Tibial nerve (tissue), 4 donors: ENCODE measurements around the gene SLBP. TPM values are rescaled to one million over a fixed set of nuclear protein-coding genes. Genes with fewer than 3 reads are reported as not detected.

Source experiments
- DNase-seq, 2 donors: peaks; one replicate each; pipeline ENCODE4 v3.0.0-alpha.2; 2019; ENCODE audit warnings: low spot score in 2 of 2
- H3K27ac ChIP-seq, 4 donors: fragments of 200-600 bp; sonication (generic) in 3 of 4; one replicate each; pipeline ENCODE4 v1.5.1; 2017 to 2019; ENCODE audit warnings: mild to moderate bottlenecking in 1 of 4
- H3K27me3 ChIP-seq, 2 donors: fragments of 200-600 bp; sonication (generic) in 1 of 2; one replicate each; pipeline versions ENCODE4 v1.5.1 to v1.6.0; 2017 to 2019
- H3K36me3 ChIP-seq, 3 donors: fragments of 200-600 bp; sonication (generic); one replicate each; pipeline ENCODE4 v1.5.1; 2018 to 2019
- H3K4me1 ChIP-seq, 4 donors: fragments of 200-600 bp; sonication (generic) in 3 of 4; one replicate each; pipeline ENCODE4 v1.5.1; 2017 to 2019
- H3K4me3 ChIP-seq, 4 donors: fragments of 200-600 bp; sonication (generic) in 3 of 4; one replicate each; pipeline ENCODE4 v1.5.1; 2017 to 2019; ENCODE audit warnings: mild to moderate bottlenecking in 1 of 4, moderate library complexity in 1 of 4
- H3K9me3 ChIP-seq, 4 donors: fragments of 200-600 bp; sonication (generic) in 3 of 4; one replicate each; pipeline ENCODE4 v1.5.1; 2017 to 2019
- EP300 ChIP-seq, 2 donors: sonication (generic); formaldehyde crosslinking; IDR thresholded peaks; one replicate each; pipeline ENCODE4 v1.6.1; 2017; ENCODE audit warnings: antibody characterized with exemption in 2 of 2, mild to moderate bottlenecking in 1 of 2
- POLR2A ChIP-seq, 2 donors: fragments of 450-650 bp; IDR thresholded peaks; one replicate each; pipeline ENCODE4 v1.6.1; 2017; ENCODE audit warnings: antibody characterized with exemption in 2 of 2, mild to moderate bottlenecking in 2 of 2, moderate library complexity in 2 of 2
- WGBS, 2 donors: methylation state at CpG; one replicate each; pipeline ENCODE4 v1.1.5; 2018; 5-methylcytosine and 5-hydroxymethylcytosine counted together
- total RNA-seq, 4 donors: library from RNA; depleted of rRNA; stranded (reverse); fragments of >200 nt; gene quantifications; one replicate each; pipeline ENCODE4 v1.1.0, GENCODE V29; 2016
- TF ChIP-seq, protein P1 (sequence below), 5 experiments: fragments of 200-600 bp in 3 of 5; fragments of 450-650 bp in 2 of 5; sonication (generic) in 3 of 5; IDR thresholded peaks; one replicate each; pipeline ENCODE4 v1.5.1; 2016 to 2019; ENCODE audit warnings: antibody characterized with exemption in 5 of 5, mild to moderate bottlenecking in 3 of 5, moderate library complexity in 2 of 5

Gene SLBP
- total RNA-seq, 4 donors from 2014 or later = 41.7 to 55.9 (median 53.5) TPM

DNA sequence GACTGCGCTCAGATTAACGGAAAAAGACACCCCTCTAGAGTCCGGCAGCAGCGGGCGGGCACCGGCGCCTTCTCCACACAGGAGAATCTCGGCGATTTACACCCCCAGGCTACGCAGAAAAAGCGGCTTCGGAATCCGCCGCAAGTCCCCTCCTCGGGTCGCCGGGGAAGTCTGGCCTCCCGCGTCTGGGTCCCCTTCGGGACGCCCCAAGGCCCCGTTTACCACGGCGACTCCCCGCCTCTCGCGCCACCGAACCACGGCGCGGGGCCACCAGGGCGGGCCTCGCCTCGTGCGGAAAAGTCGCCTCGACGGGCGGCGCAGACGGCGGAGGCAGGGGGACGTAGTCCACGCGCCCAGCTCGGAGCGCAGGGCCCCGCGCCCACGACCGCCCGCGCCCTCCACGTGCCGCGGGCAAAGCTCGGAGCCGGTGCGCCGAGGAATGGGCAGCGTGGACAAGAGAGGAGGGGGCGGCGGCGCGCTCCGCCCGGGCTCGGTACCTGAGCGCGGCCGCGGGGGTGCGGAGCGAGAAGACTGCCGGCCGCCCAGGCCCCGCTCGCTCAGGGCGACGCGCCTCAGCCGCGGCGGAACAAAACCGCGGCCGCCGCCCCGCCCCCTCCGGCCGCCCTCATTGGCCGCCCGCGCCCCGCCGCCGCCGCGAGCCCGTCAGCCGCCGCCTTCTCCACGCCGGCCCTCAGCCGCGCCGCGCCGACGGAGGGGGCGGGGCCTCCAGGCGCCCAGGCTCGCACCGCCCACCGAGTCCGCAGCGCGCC, 28.2 kb downstream of the SLBP start, which contains the start of gene FAM53A:
TSS of gene FAM53A (minus strand) at position 578 of the 770 bp plus-strand sequence. CDS start 15,572 bp downstream, outside the sequence.
- Histone ChIP-seq H3K4me3 (peak within 1 kb of the TSS; percentile 49 to 86 (median 66)), H3K27ac (peak within 1 kb of the TSS; percentile 50 to 91 (median 80)), H3K36me3 (no peaks in the 10 kb centered on the region), H3K27me3 (no peaks in the 10 kb centered on the region), H3K4me1 (peaks cover 0 to 20% (median 2%) of the 10 kb centered on the region in 4 donors), H3K9me3 (no peaks in the 10 kb centered on the region)
- 1 to 4% methylated on average over 25 to 33 of the region's 118 CpGs for WGBS, 2 donors
- no peak for DNase-seq
- TF ChIP-seq POLR2A (IDR thresholded peaks at IDR 0.05) (peak in 1 of 2 donors; percentile 36), EP300 (IDR thresholded peaks at IDR 0.05) (no peak)
- TF ChIP-seq, protein P1, sequence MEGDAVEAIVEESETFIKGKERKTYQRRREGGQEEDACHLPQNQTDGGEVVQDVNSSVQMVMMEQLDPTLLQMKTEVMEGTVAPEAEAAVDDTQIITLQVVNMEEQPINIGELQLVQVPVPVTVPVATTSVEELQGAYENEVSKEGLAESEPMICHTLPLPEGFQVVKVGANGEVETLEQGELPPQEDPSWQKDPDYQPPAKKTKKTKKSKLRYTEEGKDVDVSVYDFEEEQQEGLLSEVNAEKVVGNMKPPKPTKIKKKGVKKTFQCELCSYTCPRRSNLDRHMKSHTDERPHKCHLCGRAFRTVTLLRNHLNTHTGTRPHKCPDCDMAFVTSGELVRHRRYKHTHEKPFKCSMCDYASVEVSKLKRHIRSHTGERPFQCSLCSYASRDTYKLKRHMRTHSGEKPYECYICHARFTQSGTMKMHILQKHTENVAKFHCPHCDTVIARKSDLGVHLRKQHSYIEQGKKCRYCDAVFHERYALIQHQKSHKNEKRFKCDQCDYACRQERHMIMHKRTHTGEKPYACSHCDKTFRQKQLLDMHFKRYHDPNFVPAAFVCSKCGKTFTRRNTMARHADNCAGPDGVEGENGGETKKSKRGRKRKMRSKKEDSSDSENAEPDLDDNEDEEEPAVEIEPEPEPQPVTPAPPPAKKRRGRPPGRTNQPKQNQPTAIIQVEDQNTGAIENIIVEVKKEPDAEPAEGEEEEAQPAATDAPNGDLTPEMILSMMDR (IDR thresholded peaks at IDR 0.05) = peak in 3 of 5 experiments; percentile 6 to 47 (median 33)

DNA sequence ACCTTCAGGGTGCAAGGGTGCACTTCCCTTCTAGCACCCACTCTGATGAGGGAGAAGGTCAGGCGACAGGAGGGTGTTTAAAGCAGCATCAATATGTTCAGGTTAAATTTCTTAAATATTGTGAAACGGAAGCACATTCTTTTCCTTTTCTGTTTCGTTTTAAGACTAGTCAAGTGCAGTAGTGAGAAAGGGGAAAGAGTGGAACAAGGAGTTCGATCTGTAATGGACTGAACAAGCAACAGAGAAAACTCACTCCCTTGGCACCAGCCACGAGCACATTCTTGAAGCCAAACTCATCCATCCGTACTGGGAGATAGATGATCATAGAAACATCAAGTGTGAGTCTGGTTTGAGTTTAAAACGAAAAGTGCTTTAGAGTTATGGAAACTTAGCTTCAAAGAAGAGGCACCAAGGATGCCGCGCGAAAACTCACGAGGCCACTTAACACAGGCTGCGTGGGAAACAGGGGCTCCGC, 28.8 kb downstream of the SLBP start:
- DNase-seq = peak; percentile 14 to 41

DNA sequence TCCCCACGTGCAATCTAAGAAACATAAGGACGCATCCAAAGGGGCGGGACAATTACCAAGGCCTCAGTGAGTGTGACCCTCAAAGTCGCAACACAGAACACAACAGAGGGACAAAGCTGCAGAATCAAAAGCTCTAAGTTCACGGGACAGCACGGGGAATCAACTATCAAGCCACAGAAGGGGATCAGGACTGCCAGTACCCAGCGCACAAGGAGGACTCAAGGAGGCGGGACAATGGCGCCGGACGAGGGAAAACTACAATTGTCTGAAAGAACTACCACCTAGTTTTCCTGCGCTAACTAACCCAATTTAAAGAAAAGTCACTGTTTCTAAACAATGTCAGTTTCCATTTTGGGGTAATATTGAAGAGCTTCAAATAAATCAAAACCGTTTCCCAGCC, 29.3 kb downstream of the SLBP start:
- Histone ChIP-seq H3K36me3 (no peaks in the 10 kb centered on the region), H3K9me3 (no peaks in the 10 kb centered on the region), H3K4me3 (peak overlapping the region in 3 of 4 donors; percentile 61 to 86 (median 71)), H3K27me3 (no peaks in the 10 kb centered on the region), H3K27ac (peak overlapping the region in 3 of 4 donors; percentile 72 to 91 (median 89)), H3K4me1 (peaks cover 0 to 20% (median 2%) of the 10 kb centered on the region in 4 donors)
- TF ChIP-seq EP300 (IDR thresholded peaks at IDR 0.05) (no peak), POLR2A (IDR thresholded peaks at IDR 0.05) (no peak)
- DNase-seq = no peak
- WGBS, 2 donors = 81 to 83% methylated on average over 13 of the region's 13 CpGs

More for the DNA sequence above, 28.8 kb downstream of the SLBP start:
- 7 to 10% methylated on average over 13 of the region's 13 CpGs for WGBS, 2 donors
- Histone ChIP-seq H3K4me1 (peaks cover 0 to 20% (median 2%) of the 10 kb centered on the region in 4 donors), H3K4me3 (peak overlapping the region; percentile 49 to 86 (median 66)), H3K36me3 (no peaks in the 10 kb centered on the region), H3K27ac (peak overlapping the region; percentile 50 to 91 (median 80)), H3K9me3 (no peaks in the 10 kb centered on the region), H3K27me3 (no peaks in the 10 kb centered on the region)
- TF ChIP-seq POLR2A (IDR thresholded peaks at IDR 0.05) = no peak
- no peak for TF ChIP-seq EP300 (IDR thresholded peaks at IDR 0.05)
- TF ChIP-seq, protein P1 (IDR thresholded peaks at IDR 0.05) = no peak

DNA sequence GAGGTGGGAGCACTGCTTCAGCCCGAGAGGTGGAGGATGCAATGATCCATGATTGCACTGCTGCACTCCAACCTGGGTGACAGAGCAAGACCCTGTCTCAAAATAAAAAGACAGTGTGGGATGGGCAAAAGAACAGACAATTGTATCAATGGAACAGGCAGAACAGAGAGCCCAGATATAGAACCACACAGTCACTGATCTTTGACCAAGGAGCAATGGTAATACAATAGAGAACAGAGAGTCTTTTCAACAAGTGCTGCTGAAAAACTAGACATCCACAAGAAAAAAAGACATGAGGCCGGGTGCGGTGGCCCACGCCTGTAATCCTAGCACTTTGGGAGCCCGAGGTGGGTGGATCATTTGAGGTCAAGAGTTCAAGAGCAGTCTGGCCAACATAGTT, 33.9 kb downstream of the SLBP start:
- H3K27ac ChIP-seq = no peak overlapping the region
- TF ChIP-seq EP300 (IDR thresholded peaks at IDR 0.05) (no peak), POLR2A (IDR thresholded peaks at IDR 0.05) (no peak)
- TF ChIP-seq, protein P1 (IDR thresholded peaks at IDR 0.05) = no peak
- H3K27me3 ChIP-seq = no peaks in the 10 kb centered on the region
- H3K36me3 ChIP-seq = no peaks in the 10 kb centered on the region
- DNase-seq = no peak
- no peaks in the 10 kb centered on the region for H3K9me3 ChIP-seq
- no peak overlapping the region for H3K4me3 ChIP-seq
- 36 to 45% methylated on average over 5 of the region's 5 CpGs for WGBS, 2 donors
- peaks cover 0 to 5% (median 2%) of the 10 kb centered on the region in 4 donors for H3K4me1 ChIP-seq

DNA sequence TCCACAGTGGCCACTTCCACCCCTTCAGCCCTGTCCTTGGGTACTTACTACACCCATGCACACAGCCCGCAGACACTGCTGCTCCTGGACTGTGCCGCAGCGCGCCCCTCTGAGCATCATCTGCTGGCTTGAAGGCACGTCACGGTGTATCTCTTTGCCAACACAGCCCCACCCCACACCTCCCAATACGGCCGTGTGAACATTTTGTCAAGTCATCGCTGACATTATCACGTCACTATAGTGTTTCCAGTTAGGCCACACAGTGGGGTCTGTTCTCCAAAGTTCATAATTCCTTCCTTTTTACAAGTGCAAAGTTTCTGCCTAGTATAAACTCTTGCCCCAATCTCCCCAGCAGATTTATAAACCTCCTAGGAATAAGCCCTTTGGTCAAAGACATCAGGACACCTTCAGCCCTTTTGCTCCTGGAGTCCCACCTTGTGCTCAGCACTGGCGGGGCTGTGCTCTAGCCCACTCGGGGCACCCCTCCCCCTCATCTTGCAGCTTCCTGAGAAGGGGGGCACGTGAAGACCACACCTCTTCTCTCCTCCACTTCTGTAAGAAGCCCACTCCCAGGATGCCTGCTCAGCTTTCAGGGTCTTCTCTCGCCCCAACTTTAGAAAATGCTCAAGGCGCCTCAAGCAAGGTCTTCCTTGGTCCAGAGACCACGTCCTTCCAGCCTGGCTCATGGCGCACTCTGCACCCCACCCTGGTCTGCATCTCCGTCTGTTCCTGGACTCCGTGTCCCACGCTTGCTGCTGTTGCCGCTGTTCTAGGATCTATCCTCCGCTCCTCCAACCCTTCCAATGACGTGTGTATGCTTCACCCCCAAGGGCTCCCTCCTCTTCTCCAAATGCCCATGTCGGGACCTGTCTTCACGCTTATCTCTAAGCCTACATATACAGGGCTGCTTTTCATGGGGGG, 35.3 kb downstream of the SLBP start:
- H3K9me3 ChIP-seq = no peaks in the 10 kb centered on the region
- no peak overlapping the region for H3K27ac ChIP-seq
- DNase-seq = no peak
- TF ChIP-seq POLR2A (IDR thresholded peaks at IDR 0.05) (no peak), EP300 (IDR thresholded peaks at IDR 0.05) (no peak)
- TF ChIP-seq, protein P1 (IDR thresholded peaks at IDR 0.05) = no peak
- no peaks in the 10 kb centered on the region for H3K4me1 ChIP-seq
- no peak overlapping the region for H3K4me3 ChIP-seq
- H3K27me3 ChIP-seq = no peaks in the 10 kb centered on the region
- H3K36me3 ChIP-seq = no peaks in the 10 kb centered on the region
- 76 to 80% methylated on average over 25 of the region's 25 CpGs for WGBS, 2 donors
